Measurements from ENCODE around the gene KIAA0753. TPM values are rescaled to one million over a fixed set of nuclear protein-coding genes. Genes with fewer than 3 reads are reported as not detected.

Gene KIAA0753
- total and polyA plus RNA-seq, 10 of the 15 experiments (the other 5 are each of a cell fraction or from before 2014, with no cell fraction given), result 2.2 to 15.2 (median 7.7) TPM

DNA sequence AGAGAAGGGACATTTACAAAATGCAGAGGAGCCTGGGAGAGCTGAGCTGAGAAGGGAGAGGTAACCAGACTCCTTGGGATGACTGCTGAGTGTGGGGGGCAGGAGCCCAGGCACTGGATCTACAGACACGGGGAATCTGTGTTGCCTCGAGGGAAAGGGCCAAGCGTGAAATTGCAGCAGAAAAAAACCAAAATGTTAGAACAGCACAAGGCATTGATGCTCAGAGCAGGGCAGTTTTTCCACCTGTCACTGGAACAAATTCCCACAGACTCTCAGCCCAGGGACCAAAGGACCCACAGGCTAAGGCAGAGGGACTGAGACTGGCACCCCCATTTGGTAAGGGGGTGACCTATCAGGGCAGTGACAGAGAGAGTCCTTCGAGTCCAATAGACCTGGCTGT lies 86.2 kb downstream of the KIAA0753 start:
- RAD21 ChIA-PET (ENCODE audit: unreplicated experiment), result no interaction called here
- Histone ChIP-seq H3K27ac (ENCODE audit: control insufficient read depth, insufficient read depth) (no peak overlapping the region), H2AFZ (ENCODE audit: control insufficient read depth, low read depth, low read length) (no peak overlapping the region), H3K9me3 (replicated peaks; ENCODE audit: control insufficient read depth, insufficient read depth, low read length) (no peaks in the 10 kb centered on the region), H3K4me2 (ENCODE audit: control insufficient read depth, insufficient read depth) (no peak overlapping the region), H3K27me3 (replicated peaks in 1 of 2; ENCODE audit: control insufficient read depth in 2 of 2, insufficient read depth in 2 of 2, low read length in 1 of 2) (peaks cover 11 to 21% of the 10 kb centered on the region in 2 experiments; a peak in 3 of 4 replicates), H4K20me1 (ENCODE audit: control insufficient read depth, insufficient read depth) (no peaks in the 10 kb centered on the region; the same call in 1 of the 2 replicates), H3K79me2 (ENCODE audit: control insufficient read depth, insufficient read depth, low read length) (no peaks in the 10 kb centered on the region), H3K9ac (ENCODE audit: control insufficient read depth, insufficient read depth, low read length) (no peak overlapping the region), H3K4me1 (ENCODE audit: control insufficient read depth, insufficient read depth, low read length) (no peaks in the 10 kb centered on the region), H3K36me3 (ENCODE audit: control insufficient read depth in 2 of 2, insufficient read depth in 2 of 2, low read length in 1 of 2) (no peaks in the 10 kb centered on the region), H3K4me3 (no peak overlapping the region)
- no TSS peak for BruUV-seq (replicated peaks)
- intact Hi-C loops (cut with micrococcal nuclease; ENCODE audit: unreplicated experiment) (no loop called here), in situ Hi-C loops (cut with MboI) (no loop called here)
- SMC1A ChIA-PET (ENCODE audit: uncharacterized antibody, unreplicated experiment), result no interaction called here
- no peak for FAIRE-seq
- CTCF ChIA-PET, result no interaction called here
- no peak for DNase-seq (ENCODE audit: low read depth, low spot score)
- POLR2A ChIA-PET, result no interaction called here
- WGBS (ENCODE audit: insufficient coverage, insufficient replicate concordance, low lambda C conversion rate, missing lambda C conversion rate), result 37% methylated on average over 4 of the region's 4 CpGs
- no peak for ATAC-seq
- TF ChIP-seq JUNB (IDR thresholded peaks at IDR 0.05) (no peak), GABPA (IDR thresholded peaks at IDR 0.05; ENCODE audit: low read depth) (no peak), BMI1 (IDR thresholded peaks at IDR 0.05; ENCODE audit: borderline replicate concordance) (no peak), PML (IDR thresholded peaks at IDR 0.05; ENCODE audit: low read length) (no peak), SIN3A (IDR thresholded peaks at IDR 0.05; ENCODE audit: low read depth, low read length) (no peak), CHD1 (IDR thresholded peaks at IDR 0.05; ENCODE audit: low read depth, low read length) (no peak), TARDBP (IDR thresholded peaks at IDR 0.05; ENCODE audit: borderline replicate concordance) (no peak), CREM (IDR thresholded peaks at IDR 0.05; ENCODE audit: low read depth) (no peak), POU2F2 (IDR thresholded peaks at IDR 0.05; ENCODE audit: borderline replicate concordance, low read depth, low read length) (no peak), JUND (IDR thresholded peaks at IDR 0.05; ENCODE audit: low read depth, low read length) (no peak), LARP7 (IDR thresholded peaks at IDR 0.05) (no peak)
- TF ChIP-seq, protein P1, sequence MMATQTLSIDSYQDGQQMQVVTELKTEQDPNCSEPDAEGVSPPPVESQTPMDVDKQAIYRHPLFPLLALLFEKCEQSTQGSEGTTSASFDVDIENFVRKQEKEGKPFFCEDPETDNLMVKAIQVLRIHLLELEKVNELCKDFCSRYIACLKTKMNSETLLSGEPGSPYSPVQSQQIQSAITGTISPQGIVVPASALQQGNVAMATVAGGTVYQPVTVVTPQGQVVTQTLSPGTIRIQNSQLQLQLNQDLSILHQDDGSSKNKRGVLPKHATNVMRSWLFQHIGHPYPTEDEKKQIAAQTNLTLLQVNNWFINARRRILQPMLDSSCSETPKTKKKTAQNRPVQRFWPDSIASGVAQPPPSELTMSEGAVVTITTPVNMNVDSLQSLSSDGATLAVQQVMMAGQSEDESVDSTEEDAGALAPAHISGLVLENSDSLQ (IDR thresholded peaks at IDR 0.05), result no peak
- TF ChIP-seq, protein P2, sequence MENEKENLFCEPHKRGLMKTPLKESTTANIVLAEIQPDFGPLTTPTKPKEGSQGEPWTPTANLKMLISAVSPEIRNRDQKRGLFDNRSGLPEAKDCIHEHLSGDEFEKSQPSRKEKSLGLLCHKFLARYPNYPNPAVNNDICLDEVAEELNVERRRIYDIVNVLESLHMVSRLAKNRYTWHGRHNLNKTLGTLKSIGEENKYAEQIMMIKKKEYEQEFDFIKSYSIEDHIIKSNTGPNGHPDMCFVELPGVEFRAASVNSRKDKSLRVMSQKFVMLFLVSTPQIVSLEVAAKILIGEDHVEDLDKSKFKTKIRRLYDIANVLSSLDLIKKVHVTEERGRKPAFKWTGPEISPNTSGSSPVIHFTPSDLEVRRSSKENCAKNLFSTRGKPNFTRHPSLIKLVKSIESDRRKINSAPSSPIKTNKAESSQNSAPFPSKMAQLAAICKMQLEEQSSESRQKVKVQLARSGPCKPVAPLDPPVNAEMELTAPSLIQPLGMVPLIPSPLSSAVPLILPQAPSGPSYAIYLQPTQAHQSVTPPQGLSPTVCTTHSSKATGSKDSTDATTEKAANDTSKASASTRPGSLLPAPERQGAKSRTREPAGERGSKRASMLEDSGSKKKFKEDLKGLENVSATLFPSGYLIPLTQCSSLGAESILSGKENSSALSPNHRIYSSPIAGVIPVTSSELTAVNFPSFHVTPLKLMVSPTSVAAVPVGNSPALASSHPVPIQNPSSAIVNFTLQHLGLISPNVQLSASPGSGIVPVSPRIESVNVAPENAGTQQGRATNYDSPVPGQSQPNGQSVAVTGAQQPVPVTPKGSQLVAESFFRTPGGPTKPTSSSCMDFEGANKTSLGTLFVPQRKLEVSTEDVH (IDR thresholded peaks at IDR 0.05; ENCODE audit: low read depth, partially characterized antibody), result no peak
- TF ChIP-seq, protein P3, sequence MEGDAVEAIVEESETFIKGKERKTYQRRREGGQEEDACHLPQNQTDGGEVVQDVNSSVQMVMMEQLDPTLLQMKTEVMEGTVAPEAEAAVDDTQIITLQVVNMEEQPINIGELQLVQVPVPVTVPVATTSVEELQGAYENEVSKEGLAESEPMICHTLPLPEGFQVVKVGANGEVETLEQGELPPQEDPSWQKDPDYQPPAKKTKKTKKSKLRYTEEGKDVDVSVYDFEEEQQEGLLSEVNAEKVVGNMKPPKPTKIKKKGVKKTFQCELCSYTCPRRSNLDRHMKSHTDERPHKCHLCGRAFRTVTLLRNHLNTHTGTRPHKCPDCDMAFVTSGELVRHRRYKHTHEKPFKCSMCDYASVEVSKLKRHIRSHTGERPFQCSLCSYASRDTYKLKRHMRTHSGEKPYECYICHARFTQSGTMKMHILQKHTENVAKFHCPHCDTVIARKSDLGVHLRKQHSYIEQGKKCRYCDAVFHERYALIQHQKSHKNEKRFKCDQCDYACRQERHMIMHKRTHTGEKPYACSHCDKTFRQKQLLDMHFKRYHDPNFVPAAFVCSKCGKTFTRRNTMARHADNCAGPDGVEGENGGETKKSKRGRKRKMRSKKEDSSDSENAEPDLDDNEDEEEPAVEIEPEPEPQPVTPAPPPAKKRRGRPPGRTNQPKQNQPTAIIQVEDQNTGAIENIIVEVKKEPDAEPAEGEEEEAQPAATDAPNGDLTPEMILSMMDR (IDR thresholded peaks at IDR 0.05 in 2 of 3, conservative IDR thresholded peaks at IDR 0.05 in 1 of 3; ENCODE audit: control insufficient read depth in 2 of 3, extremely low read depth in 1 of 3, insufficient read depth in 1 of 3, low read depth in 3 of 3, low read length in 3 of 3), result no peak
- TF ChIP-seq, protein P4, sequence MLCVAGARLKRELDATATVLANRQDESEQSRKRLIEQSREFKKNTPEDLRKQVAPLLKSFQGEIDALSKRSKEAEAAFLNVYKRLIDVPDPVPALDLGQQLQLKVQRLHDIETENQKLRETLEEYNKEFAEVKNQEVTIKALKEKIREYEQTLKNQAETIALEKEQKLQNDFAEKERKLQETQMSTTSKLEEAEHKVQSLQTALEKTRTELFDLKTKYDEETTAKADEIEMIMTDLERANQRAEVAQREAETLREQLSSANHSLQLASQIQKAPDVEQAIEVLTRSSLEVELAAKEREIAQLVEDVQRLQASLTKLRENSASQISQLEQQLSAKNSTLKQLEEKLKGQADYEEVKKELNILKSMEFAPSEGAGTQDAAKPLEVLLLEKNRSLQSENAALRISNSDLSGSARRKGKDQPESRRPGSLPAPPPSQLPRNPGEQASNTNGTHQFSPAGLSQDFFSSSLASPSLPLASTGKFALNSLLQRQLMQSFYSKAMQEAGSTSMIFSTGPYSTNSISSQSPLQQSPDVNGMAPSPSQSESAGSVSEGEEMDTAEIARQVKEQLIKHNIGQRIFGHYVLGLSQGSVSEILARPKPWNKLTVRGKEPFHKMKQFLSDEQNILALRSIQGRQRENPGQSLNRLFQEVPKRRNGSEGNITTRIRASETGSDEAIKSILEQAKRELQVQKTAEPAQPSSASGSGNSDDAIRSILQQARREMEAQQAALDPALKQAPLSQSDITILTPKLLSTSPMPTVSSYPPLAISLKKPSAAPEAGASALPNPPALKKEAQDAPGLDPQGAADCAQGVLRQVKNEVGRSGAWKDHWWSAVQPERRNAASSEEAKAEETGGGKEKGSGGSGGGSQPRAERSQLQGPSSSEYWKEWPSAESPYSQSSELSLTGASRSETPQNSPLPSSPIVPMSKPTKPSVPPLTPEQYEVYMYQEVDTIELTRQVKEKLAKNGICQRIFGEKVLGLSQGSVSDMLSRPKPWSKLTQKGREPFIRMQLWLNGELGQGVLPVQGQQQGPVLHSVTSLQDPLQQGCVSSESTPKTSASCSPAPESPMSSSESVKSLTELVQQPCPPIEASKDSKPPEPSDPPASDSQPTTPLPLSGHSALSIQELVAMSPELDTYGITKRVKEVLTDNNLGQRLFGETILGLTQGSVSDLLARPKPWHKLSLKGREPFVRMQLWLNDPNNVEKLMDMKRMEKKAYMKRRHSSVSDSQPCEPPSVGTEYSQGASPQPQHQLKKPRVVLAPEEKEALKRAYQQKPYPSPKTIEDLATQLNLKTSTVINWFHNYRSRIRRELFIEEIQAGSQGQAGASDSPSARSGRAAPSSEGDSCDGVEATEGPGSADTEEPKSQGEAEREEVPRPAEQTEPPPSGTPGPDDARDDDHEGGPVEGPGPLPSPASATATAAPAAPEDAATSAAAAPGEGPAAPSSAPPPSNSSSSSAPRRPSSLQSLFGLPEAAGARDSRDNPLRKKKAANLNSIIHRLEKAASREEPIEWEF (IDR thresholded peaks at IDR 0.05; ENCODE audit: insufficient replicate concordance, low read depth, low read length), result no peak
